HG03575 (cell line): Measurements from ENCODE around the gene SLC26A9.

Experiments
- ATAC-seq: cut with Tn5 transposase; IDR thresholded peaks from one replicate; pipeline ENCODE4 v1.9.1; 2021; ENCODE audit not compliant: unreplicated experiment, insufficient number of reproducible peaks, low FRiP score; ENCODE audit errors: extremely low read depth

Gene SLC26A9

GRCh38 chr1:205975387-205975998 lies 32.2 kb upstream of the SLC26A9 start:
- no peak for ATAC-seq

DNA sequence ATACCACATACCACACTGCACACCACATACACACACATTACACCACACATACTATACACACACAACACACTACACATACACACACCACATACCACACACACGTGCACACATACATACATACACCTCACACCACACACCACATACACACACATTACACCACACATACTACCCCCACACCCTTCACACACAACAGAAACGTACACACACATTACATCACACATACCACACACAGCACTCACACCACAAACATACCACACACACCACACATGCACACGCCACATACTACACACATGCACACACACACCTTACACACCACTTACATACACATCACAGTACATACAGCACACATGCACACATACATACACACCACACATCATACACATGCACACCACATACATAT lies 31.5 kb upstream of the SLC26A9 start:
- no peak for ATAC-seq

- no peak for ATAC-seq
Measured at GRCh38 chr1:205973377-205974232, 30.3 kb upstream of the SLC26A9 start.

DNA sequence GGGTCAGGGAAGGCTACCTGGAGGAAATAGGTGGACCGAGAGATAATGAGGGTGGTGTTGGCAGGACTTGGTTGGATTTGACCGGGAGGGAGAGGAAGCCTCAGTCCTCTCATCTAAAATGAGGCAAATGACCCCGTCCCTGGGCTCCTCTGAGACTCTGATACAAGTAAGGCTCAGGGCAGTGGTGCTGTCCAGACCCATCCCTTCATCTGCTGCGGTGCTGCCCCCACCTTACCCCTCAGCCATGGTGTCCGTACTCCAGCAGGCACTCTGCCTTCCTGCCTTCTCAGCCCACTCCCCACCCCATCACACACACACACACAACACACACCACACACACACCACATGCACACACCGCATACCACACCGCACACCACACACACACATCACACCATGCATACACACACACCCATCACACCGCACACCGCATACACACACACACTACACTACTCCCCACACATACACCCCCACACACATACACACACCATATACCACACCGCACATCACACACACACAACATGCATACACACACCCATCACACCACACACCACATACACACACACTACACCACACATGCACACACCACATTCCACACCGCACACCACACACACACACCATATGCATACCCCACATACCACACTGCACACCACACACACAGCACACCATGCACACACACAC lies 29.4 kb upstream of the SLC26A9 start:
- no peak for ATAC-seq

- no peak for ATAC-seq
Measured at GRCh38 chr1:205972081-205972480, 28.8 kb upstream of the SLC26A9 start.

GRCh38 chr1:205971082-205971481 lies 27.8 kb upstream of the SLC26A9 start:
- no peak for ATAC-seq

- ATAC-seq: no peak
Measured at GRCh38 chr1:205970486-205970885, 27.2 kb upstream of the SLC26A9 start.

GRCh38 chr1:205969229-205969628 lies 26.0 kb upstream of the SLC26A9 start:
- ATAC-seq: no peak

GRCh38 chr1:205967554-205968335 lies 24.5 kb upstream of the SLC26A9 start:
- ATAC-seq: no peak

DNA sequence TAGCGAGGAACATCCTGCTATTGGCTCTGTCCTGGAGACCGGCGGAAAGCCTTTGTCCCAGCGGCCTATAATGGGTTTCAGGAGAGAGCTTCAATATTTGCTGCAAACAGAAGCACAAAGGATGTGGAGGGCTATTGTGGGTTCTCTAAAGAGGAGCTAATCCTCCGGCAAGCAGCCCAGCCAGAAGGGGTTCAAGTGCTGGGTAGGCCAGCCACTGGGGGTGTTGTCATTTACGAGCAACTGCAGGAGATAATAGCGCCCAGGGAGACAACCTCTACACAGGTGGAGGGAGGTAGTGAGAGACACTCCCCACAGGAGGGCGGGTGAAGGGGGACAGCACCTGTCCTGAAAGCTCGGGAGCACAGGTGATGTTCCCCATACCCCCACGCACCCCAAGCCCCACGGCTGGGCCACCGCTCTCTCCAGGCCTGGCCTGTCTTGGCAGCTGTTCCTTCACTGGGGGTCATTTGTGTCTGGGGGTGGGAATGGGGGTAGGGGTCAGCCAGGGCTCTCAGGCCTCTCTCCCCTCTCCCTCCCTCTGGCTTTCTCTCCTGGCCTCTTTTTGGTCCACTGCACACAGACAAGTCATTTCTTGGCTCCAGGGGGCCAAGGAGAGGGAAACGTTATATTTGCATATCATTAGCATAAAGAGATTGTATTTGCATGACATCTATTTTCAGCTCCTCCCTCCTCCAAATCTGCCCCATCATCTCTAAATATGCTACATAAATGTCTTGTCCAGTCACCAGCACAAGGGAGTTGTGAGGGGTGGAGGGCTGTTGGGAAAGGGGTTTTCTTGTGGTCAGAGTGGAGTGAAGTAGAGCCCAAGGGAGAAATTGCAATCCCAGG lies 22.0 kb upstream of the SLC26A9 start:
- ATAC-seq: no peak

GRCh38 chr1:205963352-205964155 lies 20.3 kb upstream of the SLC26A9 start:
- no peak for ATAC-seq

- no peak for ATAC-seq
Measured at GRCh38 chr1:205962821-205963221, 19.6 kb upstream of the SLC26A9 start.

GRCh38 chr1:205961991-205962820 lies 18.9 kb upstream of the SLC26A9 start:
- no peak for ATAC-seq

DNA sequence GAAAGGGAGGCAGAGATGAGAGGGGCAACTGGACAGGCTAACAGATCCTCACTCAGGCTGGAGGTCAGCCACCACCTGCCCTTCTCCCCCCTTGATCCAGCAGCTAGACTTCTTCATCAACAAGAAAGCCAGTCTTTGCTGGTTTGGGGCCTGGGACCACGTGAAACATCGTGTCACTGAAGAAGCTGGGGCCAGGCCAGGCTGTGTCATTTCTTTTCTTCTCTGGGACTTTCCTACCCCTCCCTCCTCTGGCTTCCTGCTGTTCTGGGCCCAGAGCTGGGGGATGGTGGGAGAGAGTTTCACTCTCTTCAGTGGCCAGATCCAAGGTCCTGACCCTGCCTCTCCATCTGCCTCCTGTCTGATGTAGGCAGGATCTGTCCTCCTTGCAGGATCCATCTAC lies 18.1 kb upstream of the SLC26A9 start:
- ATAC-seq: no peak

DNA sequence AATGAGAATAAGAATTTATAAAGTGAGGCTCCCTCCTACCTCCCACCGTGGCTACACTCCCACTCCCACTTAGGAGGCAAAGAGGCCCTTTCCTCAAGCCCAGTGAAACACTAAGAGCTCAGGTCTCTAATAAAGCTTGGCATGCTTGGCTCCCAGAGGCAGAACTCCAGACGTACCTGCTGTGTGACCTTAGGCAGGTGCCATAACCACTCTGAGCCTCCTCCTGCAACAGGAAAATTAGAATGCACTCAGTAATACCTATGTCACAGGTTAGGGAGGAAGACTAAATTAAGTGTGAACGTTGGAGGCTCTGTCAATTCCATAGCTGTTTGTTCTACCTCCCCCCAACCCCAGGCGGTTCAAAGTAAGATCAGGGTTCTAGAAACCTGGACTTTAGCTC lies 16.5 kb upstream of the SLC26A9 start:
- ATAC-seq: no peak

- ATAC-seq: no peak
Measured at GRCh38 chr1:205955499-205955898, 12.2 kb upstream of the SLC26A9 start.

- ATAC-seq: no peak
Measured at GRCh38 chr1:205954819-205955404, 11.7 kb upstream of the SLC26A9 start.
